ACHN (cell line): ENCODE measurements around the gene INPP5A.

Experiments used
- DNase-seq: peaks from one replicate; pipeline ENCODE4 v3.0.0-alpha.2; 2015
- in situ Hi-C: cut with HindIII; loops from 2 replicates; pipeline ENCODE4 v1.10.0; 2017; ENCODE audit warnings: low sequenced_read_pairs, low pct_ligation_motif_present, low pct_unique_long_range_greater_than_20kb

The INPP5A gene

GRCh38 chr10:132584081-132584480 is 46.5 kb downstream of the INPP5A start:
- DNase-seq = no peak
- in situ Hi-C loops = no loop called here

DNA sequence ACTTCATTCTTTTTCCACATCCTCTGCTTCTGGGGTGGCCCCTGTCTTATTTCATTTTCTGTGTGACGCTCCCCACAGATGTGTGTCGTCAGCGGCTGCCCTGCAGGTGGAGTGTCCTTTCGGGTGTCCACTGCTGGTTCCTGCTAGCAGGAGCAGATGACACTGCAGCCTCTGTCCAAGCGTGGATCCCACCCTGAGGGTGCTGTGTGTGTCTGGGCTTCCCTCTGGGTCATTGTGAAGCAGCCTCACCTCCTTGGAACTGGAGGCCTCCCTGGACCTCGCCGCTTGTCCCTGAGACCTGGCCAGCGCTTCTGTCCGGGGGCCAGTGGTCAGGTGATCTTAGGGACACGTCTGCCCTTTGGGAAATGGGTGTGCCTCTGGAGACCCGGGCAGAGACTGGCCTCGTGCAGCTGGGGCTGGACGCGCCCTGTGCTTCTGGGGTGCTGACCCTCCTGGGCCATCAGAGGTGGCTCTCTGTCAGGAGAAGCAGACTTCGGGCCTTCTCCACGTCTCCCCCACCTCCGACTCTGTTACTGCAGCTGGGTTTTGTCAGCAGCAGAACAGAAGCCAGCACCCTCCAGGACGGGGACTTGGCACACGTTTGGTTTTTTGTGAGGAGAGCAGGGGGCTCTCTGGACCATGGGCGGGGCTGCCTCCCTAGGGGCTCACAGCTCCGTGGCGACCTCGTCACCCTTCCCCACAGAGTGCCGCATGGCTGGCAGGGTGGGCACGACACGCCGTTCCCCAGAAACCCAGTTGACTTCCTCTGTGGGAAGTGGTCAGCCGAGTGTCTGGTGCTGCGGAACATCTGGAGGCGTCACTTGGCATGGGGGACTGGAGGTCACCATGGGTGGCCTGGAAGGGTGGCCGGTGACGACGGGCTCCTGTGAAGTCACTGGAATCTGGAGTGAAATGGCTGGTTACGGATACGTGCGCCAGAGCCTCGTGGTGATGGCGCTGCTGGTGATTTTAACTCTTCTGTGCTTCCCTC is 48.4 kb downstream of the INPP5A start:
- in situ Hi-C loops = no loop called here
- no peak for DNase-seq

GRCh38 chr10:132586739-132587138 is 49.2 kb downstream of the INPP5A start:
- in situ Hi-C loops = no loop called here

DNA sequence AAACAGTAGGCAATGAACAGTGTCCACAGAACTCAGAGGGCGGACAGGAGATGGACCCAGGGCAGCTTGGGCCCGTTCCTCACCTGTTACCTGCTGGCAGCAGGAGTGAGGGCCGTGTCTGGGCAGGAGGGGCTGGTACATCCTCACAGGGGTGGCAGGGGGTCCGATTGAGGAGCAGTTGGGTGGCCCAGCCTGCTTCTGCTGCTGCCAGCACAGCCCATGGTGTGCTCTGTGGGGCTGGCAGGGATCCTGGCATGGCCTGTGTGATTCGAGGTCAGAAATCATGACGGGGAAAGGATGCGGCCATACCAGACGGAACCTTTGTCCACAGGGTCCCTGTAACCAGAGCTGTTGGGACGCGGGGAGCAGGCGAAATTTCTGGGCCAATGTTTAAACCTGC is 49.6 kb downstream of the INPP5A start:
- in situ Hi-C loops = no loop called here

More at GRCh38 chr10:132586739-132587138, 49.2 kb downstream of the INPP5A start:
- DNase-seq = no peak

GRCh38 chr10:132588301-132589013 is 50.9 kb downstream of the INPP5A start:
- DNase-seq = no peak
- in situ Hi-C loops = no loop called here

More for the DNA sequence above, 49.6 kb downstream of the INPP5A start:
- DNase-seq = no peak

- no peak for DNase-seq
- in situ Hi-C loops = no loop called here
Observed at GRCh38 chr10:132589015-132589414, 51.4 kb downstream of the INPP5A start.

- in situ Hi-C loops = no loop called here
- no peak for DNase-seq
Observed at GRCh38 chr10:132589681-132590080, 52.1 kb downstream of the INPP5A start.

GRCh38 chr10:132590094-132590751 is 52.6 kb downstream of the INPP5A start:
- no peak for DNase-seq

DNA sequence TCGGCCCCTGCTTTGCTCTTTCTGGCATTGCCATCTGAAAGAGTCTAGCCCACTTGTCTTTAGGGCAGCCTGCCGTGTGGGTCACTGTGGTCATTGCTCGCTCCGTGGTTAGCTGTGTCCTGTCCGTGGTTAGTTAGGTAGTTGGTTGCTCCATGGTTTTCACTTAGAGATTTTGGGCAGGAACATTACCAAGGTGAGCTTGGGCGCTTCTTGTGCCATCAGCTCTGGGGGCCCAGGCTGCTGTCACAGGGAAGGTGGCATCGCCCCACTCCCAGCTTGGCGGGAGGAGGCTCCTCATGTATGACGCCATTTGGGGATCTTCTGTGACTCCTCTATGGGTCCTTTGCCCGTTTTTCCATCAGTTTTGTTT is 53.1 kb downstream of the INPP5A start:
- DNase-seq = no peak
- in situ Hi-C loops = no loop called here

More at GRCh38 chr10:132590094-132590751, 52.6 kb downstream of the INPP5A start:
- in situ Hi-C loops = no loop called here

GRCh38 chr10:132591166-132591971 is 53.8 kb downstream of the INPP5A start:
- in situ Hi-C loops = no loop called here

DNA sequence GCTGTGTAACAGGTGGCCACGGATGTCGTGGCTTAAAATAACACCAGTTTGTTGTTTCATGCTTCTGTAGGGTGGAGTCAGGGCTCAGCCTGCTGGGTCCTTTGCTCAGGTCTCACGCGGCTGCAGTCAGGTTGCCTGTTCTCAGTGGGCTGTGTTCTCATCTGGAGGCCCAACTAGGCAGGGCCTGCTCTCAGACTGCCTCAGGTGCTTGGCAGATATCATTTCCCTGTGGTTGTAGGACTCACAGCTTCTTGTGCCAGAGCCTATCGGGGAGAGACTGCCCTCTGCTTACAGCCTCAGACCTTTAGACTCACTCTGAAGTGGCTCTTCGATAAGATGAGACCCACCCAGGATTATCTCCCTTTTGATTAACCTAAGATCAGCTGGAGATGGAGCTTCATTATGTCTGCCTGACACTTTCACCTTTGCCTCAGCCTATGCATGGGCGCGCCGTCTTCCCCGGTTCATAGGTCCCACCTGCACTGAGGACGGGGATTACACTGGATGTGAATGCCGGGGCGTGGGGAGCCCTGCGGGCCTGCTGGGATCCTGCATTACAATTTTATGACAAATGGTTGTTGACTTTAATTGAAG is 55.3 kb downstream of the INPP5A start:
- no peak for DNase-seq
- in situ Hi-C loops = no loop called here

More at GRCh38 chr10:132591166-132591971, 53.8 kb downstream of the INPP5A start:
- DNase-seq = no peak

DNA sequence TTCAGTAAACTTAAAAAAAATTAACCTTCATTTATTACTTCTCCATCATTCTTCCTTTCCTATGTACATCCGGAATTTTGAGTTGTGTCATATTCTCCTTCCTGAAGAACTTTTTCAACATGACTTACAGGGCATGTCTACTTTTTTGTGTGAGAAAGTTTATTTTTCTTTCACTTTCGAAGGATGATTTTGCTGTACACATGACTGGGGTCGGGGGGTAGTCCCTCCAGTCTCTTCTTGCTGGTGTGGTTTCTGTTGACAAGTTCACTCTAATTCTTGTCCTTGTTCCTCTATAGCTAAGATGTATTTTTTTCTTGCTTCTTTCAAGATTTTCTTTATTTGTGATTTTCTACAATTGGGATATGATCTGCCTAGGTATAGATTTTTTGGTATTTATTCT is 55.8 kb downstream of the INPP5A start:
- in situ Hi-C loops = no loop called here
- no peak for DNase-seq

DNA sequence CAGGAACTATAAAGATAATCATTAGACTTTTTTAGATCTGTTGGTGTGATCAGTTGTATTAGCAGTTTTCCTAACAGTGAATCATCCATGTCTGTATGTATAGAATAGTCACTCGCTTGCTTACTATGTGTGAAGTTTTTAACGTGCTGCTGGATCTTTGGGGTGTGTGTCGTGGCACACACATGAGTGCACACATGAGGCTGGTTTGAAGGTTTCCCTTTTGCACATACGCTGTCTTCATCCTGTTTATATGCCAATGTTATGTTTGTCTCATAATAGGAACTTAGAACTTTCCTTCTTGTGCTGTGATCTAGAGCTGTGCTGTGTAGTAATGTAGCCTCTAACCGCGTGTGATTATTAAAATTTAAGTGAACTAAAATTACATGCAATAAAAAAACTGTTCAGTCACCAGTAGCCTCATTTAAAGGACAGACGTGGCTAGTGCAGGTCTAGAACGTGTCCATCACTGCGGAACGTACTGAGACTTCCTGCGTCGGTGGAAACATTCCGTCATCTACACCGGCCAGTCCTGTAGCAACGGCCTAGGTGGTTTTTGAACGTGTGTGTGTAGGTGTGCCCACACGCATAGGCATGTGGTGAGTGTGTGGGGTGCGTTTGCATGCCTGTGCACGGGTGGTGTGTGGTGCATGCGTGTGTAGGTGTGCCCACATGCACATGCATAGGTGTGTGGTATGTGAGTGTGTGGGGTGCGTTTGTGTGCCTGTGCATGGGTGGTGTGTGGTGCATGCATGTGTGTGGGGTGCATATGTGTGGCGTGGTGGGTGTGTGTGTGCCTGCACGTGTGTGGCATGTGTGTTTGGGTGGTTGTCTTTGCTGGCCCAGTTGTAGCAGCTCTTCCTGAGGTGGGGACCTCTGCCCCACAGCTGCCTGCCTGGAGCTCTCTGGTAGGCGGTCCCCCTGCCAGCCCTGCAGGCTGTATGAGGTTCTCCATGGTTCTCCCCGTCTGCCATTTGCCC is 56.6 kb downstream of the INPP5A start:
- DNase-seq = no peak
- in situ Hi-C loops = no loop called here

GRCh38 chr10:132595021-132595420 is 57.4 kb downstream of the INPP5A start:
- in situ Hi-C loops = no loop called here
- DNase-seq = no peak

DNA sequence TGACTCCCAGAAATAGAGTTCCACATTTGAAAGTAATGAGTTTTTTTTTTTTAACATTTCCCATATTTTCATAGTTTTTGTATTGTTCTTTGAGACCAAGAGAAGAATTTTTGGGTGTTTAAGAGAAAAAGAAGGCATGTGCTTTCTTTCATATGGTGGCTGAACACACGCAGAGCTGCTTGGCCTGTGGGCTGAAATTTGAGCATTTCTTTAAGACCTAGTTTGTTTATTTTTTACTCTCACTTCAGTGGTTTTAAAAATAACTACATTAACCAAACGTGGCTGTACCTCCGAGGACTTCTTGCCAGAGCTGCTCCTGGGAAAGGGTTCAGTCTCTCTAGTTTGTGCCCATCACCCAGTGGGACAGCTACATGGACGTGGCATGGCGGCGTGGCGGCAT is 58.3 kb downstream of the INPP5A start:
- in situ Hi-C loops = no loop called here
- no peak for DNase-seq

DNA sequence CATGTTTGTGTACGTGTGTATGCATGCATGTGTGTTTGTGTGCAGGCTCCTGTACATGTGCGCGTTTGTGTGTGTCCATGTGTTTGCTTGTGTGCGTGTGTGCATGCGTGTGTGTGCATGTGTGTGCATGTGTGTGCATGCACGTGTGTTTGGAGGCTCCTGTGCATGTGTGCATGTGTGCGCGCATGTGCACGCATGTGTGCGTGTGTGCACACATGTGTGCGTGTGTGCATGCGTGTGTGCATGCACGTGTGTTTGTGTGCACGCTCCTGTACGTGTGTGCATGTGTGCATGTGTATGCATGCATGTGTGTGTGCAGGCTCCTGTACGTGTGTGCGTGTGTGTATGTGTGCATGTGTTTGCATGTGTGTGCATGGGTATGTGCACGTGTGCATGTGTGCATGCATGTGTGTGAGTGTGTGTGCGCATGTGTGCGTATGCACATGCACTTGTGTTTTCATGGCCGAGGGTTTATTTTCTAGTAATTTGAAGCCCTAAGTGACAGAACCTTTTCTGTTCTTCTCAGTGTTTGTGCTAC is 59.2 kb downstream of the INPP5A start:
- in situ Hi-C loops = no loop called here
- DNase-seq = no peak

- no peak for DNase-seq
- in situ Hi-C loops = no loop called here
Observed at GRCh38 chr10:132597654-132598053, 60.1 kb downstream of the INPP5A start.
